Nephron (organoid): ENCODE results near the gene RTN3.
A peak's percentile ranks its signal among the peaks of the same experiment; 100 is the strongest.

Experiments used
- H3K27ac Mint-ChIP-seq, 3 experiments: 2 replicates each; pipeline ENCODE4 v1.8.0; 2020; ENCODE audit warnings: mixed read lengths in 3 of 3, mild to moderate bottlenecking in 2 of 3, moderate library complexity in 1 of 3
- H3K27me3 Mint-ChIP-seq: 2 replicates; pipeline ENCODE4 v1.8.0; 2021; ENCODE audit warnings: low read depth, mild to moderate bottlenecking, moderate library complexity, mixed read lengths
- H3K36me3 Mint-ChIP-seq: 2 replicates; pipeline ENCODE4 v1.8.0; 2020; ENCODE audit warnings: low read depth, mixed read lengths
- H3K4me1 Mint-ChIP-seq: 2 replicates; pipeline ENCODE4 v1.8.0; 2020; ENCODE audit warnings: mixed read lengths
- H3K4me3 Mint-ChIP-seq, 3 experiments: 2 replicates each; pipeline ENCODE4 v1.8.0; 2020; ENCODE audit warnings: mild to moderate bottlenecking in 3 of 3, mixed read lengths in 3 of 3, moderate library complexity in 2 of 3
- H3K9me3 Mint-ChIP-seq: 2 replicates; pipeline ENCODE4 v1.8.0; 2020; ENCODE audit warnings: mixed read lengths
- TF ChIP-seq, protein P1 (sequence below), 3 experiments: fragments of 200-600 bp; sonication (generic); IDR thresholded peaks; one replicate each; pipeline ENCODE4 v1.5.0; 2021; ENCODE audit warnings: antibody characterized with exemption in 3 of 3; ENCODE audit not compliant: unreplicated experiment in 3 of 3

Gene RTN3

GRCh38 chr11:63710476-63711217 is 29.3 kb downstream of the RTN3 start:
- peak overlapping the region in 1 of 3 experiments; percentile 21 for H3K4me3 Mint-ChIP-seq
- TF ChIP-seq, protein P1, sequence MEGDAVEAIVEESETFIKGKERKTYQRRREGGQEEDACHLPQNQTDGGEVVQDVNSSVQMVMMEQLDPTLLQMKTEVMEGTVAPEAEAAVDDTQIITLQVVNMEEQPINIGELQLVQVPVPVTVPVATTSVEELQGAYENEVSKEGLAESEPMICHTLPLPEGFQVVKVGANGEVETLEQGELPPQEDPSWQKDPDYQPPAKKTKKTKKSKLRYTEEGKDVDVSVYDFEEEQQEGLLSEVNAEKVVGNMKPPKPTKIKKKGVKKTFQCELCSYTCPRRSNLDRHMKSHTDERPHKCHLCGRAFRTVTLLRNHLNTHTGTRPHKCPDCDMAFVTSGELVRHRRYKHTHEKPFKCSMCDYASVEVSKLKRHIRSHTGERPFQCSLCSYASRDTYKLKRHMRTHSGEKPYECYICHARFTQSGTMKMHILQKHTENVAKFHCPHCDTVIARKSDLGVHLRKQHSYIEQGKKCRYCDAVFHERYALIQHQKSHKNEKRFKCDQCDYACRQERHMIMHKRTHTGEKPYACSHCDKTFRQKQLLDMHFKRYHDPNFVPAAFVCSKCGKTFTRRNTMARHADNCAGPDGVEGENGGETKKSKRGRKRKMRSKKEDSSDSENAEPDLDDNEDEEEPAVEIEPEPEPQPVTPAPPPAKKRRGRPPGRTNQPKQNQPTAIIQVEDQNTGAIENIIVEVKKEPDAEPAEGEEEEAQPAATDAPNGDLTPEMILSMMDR (IDR thresholded peaks at IDR 0.05; ENCODE audit: unreplicated experiment in 3 of 3), result no peak
- H3K36me3 Mint-ChIP-seq, result no peaks in the 10 kb centered on the region
- peak overlapping the region; percentile 66 to 88 (median 87) for H3K27ac Mint-ChIP-seq
- H3K9me3 Mint-ChIP-seq, result no peaks in the 10 kb centered on the region
- no peaks in the 10 kb centered on the region for H3K27me3 Mint-ChIP-seq
- peaks cover 20% of the 10 kb centered on the region for H3K4me1 Mint-ChIP-seq

DNA sequence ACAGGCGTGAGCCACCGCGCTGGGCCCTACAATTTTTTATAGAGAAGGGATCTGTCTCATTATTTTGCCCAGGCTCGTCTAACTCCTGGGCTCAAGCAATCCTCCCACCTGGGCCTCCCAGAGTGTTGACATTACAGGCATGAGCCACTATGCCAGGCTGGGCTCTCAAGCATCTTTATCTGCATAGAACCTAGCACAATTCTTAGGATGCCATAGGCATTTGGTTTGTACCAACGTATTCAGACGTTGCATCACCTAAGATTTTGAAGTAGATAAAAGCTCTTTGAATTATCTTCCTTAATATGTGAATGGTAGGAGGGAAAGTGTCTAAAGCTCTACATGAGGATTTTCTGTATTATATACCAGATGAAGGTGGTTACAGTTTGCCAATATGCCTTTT is 30.5 kb downstream of the RTN3 start:
- no peaks in the 10 kb centered on the region for H3K9me3 Mint-ChIP-seq
- no peak overlapping the region for H3K4me3 Mint-ChIP-seq
- H3K4me1 Mint-ChIP-seq, result peaks cover 20% of the 10 kb centered on the region
- TF ChIP-seq, protein P1 (IDR thresholded peaks at IDR 0.05; ENCODE audit: unreplicated experiment in 3 of 3), result no peak
- no peaks in the 10 kb centered on the region for H3K36me3 Mint-ChIP-seq
- no peaks in the 10 kb centered on the region for H3K27me3 Mint-ChIP-seq
- H3K27ac Mint-ChIP-seq, result no peak overlapping the region

DNA sequence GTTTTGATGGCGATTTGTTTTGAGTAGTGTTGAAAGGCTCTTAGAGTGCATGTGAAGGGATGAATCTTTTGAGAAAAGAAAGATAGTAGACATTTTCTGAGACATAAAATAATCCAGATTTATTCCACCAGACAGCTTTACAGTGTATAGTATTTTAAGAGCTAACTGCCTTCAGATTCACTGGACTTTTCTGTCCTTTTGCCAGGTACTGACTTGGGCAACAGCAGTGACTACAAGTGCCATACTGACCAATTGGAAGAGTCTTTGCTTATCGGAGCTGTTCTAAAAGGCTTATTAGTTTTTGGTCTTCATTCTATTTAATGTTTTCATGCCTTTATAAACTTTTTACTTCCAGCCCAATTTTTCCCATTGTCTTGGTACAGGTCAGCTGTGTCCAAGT is 32.5 kb downstream of the RTN3 start:
- H3K27ac Mint-ChIP-seq, result no peak overlapping the region
- no peaks in the 10 kb centered on the region for H3K9me3 Mint-ChIP-seq
- peaks cover 19% of the 10 kb centered on the region for H3K4me1 Mint-ChIP-seq
- H3K27me3 Mint-ChIP-seq, result no peaks in the 10 kb centered on the region
- TF ChIP-seq, protein P1 (IDR thresholded peaks at IDR 0.05; ENCODE audit: unreplicated experiment in 3 of 3), result no peak
- no peaks in the 10 kb centered on the region for H3K36me3 Mint-ChIP-seq
- no peak overlapping the region for H3K4me3 Mint-ChIP-seq

DNA sequence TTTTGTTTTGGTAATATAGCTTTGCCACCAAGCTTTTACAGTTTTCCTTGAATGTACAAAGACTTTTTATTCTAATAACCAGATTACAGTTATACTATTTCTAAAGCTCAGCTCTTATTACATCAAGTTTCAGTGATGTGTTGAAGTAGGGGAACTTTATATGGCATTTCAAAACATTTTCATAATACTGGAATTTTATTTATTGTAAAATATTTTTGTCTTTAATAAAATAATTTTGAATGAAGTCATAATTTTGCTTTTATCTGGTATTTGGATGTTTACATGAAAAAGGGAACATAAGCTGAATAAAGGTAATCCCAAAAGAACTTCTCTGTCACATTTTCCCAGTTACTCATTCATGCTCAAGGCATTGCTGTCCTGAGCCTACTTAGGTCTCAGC is 34.7 kb downstream of the RTN3 start:
- H3K9me3 Mint-ChIP-seq, result no peaks in the 10 kb centered on the region
- no peaks in the 10 kb centered on the region for H3K36me3 Mint-ChIP-seq
- TF ChIP-seq, protein P1 (IDR thresholded peaks at IDR 0.05; ENCODE audit: unreplicated experiment in 3 of 3), result no peak
- H3K4me1 Mint-ChIP-seq, result no peaks in the 10 kb centered on the region
- no peak overlapping the region for H3K4me3 Mint-ChIP-seq
- no peak overlapping the region for H3K27ac Mint-ChIP-seq
- no peaks in the 10 kb centered on the region for H3K27me3 Mint-ChIP-seq

GRCh38 chr11:63719001-63719400 is 37.7 kb downstream of the RTN3 start:
- Mint-ChIP-seq H3K36me3 (no peaks in the 10 kb centered on the region), H3K27me3 (no peaks in the 10 kb centered on the region), H3K4me1 (no peaks in the 10 kb centered on the region), H3K4me3 (no peak overlapping the region), H3K9me3 (no peaks in the 10 kb centered on the region), H3K27ac (no peak overlapping the region)
- TF ChIP-seq, protein P1 (IDR thresholded peaks at IDR 0.05; ENCODE audit: unreplicated experiment in 3 of 3), result no peak

- H3K27ac Mint-ChIP-seq, result no peak overlapping the region
- TF ChIP-seq, protein P1 (IDR thresholded peaks at IDR 0.05; ENCODE audit: unreplicated experiment in 3 of 3), result no peak
- no peaks in the 10 kb centered on the region for H3K36me3 Mint-ChIP-seq
- no peaks in the 10 kb centered on the region for H3K27me3 Mint-ChIP-seq
- no peak overlapping the region for H3K4me3 Mint-ChIP-seq
- no peaks in the 10 kb centered on the region for H3K9me3 Mint-ChIP-seq
- no peaks in the 10 kb centered on the region for H3K4me1 Mint-ChIP-seq
Measured at GRCh38 chr11:63719987-63720386, 38.7 kb downstream of the RTN3 start.
